Measurements from ENCODE around the gene DACT3.

Gene DACT3, protein sequence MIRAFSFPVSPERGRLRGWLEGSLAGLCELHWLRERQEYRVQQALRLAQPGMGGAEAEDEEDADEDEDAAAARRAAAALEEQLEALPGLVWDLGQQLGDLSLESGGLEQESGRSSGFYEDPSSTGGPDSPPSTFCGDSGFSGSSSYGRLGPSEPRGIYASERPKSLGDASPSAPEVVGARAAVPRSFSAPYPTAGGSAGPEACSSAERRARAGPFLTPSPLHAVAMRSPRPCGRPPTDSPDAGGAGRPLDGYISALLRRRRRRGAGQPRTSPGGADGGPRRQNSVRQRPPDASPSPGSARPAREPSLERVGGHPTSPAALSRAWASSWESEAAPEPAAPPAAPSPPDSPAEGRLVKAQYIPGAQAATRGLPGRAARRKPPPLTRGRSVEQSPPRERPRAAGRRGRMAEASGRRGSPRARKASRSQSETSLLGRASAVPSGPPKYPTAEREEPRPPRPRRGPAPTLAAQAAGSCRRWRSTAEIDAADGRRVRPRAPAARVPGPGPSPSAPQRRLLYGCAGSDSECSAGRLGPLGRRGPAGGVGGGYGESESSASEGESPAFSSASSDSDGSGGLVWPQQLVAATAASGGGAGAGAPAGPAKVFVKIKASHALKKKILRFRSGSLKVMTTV

DNA sequence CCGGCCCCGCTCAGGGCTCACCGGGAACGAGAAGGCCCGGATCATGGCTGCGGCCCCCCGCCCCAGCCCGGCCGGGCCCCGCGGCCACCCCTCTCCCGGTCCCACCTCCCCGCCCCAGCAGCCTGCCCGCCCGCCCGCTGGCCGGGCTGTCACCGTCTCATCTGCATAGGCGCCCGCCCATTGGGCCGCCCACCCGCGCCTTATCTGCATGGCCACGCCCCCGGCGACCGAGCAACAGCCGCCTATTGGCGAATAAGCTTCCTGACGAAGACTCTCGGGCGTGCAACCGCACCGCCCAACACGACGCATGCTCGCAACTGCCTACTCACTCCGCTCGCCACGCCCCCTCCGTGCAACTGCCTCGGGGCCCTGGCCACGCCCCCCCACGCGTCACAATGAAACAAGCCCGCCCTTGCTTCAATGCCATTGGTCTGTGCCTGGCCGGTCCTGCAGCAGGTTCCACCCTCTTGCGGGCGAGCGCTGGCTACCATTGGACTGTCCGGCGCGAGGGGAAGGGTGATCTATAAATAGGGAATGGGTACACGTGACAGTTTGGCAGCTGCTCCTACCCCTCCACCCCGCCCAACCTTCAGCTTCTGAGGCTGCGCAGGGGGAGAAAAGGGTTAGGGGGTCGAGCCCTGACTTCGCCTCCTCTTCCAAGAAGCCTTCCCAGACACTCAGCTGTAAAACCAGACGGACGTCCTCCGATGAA lies at the start of gene DACT3:
DACT3 (minus strand) TSS at position 163 of the 712 bp plus-strand sequence; CDS start at position 45, 118 bp downstream.
- peak; percentile 99 for DNase-seq

- no peak for DNase-seq
Measured at GRCh38 chr19:46710687-46711086, 49.7 kb upstream of the DACT3 start.

GRCh38 chr19:46704379-46705076 lies 43.5 kb upstream of the DACT3 start:
- no peak for DNase-seq

DNA sequence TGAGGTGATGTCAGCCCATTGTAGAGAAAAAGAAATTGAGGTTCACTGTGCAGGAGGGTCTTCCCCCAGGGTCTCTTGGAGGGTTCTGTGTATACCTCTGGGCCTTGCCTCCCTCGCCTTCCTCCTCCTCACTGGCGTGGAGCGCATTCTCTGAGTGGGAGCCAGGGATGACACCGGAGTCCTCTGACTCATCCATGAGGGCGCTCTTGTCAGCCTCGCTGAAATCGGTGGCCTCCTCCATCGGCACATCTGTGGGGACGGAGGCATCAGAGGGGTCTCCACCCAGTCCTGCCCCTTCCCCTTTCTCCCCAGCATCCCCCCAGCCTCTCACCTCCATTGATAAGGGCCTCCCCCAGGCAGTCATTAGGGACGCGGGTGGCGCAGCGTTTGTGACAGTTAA lies 39.7 kb upstream of the DACT3 start:
- no peak for DNase-seq

DNA sequence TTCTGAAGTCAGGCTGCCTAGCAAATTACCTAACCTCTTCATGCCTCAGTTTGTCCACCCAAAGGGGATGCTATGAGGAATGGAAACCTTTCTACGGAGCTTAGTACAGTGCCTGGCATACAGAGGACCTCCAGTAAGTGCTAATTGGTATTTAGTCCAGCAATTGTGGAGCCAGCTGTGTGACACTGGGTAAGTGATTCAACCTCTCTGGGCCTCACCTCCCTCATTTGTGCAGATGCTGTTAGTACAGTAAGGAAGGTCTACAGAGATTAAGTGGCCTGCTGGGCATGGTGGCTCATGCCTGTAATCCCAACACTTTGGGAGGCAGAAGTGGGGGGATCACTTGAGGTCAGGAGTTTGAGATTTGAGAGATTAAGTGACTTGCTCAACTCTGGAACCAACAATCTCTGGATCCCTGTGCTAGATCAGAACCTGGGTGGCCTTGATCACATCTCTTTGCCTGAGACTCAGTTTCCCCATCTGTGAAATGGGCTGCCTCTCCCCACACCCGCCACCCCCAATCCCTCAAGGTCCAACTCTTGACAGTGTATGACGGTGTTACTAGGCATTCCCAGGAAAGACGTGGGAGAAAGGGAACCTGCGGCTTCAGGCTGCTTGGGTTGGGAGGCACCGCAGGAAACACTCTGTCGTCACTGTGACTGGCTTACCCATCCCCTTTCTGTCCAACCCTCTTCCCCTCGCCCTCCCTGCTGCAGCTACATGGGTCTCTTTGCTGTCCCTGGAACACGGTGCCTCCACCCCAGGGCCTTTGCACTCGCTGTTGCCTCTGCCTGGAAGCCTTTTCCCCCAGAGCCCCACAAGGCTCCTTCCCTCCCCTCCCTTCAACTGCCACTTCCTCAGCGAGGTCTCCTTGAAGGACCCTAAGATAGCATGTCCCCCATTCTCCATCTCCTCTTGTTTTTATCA lies 37.7 kb upstream of the DACT3 start:
- no peak for DNase-seq

GRCh38 chr19:46697204-46697960 lies 36.4 kb upstream of the DACT3 start:
- DNase-seq = no peak

DNA sequence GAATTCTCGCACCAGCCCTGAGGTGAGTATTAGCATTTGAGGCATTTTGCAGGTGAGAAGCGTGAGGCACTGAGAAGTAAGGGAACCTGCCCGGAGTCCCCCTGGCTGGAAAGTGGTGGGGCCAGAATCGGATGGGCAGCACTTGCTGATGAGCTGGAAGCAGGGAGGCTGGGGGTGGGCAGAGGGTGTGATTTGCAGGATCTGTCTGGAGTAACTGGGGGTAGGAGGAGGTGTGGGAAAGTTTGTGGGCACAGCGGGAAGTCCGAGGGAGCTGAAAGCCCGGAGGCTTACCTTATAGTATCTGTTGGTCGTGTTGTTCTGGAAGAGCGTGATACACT lies 35.9 kb upstream of the DACT3 start:
- DNase-seq = no peak

DNA sequence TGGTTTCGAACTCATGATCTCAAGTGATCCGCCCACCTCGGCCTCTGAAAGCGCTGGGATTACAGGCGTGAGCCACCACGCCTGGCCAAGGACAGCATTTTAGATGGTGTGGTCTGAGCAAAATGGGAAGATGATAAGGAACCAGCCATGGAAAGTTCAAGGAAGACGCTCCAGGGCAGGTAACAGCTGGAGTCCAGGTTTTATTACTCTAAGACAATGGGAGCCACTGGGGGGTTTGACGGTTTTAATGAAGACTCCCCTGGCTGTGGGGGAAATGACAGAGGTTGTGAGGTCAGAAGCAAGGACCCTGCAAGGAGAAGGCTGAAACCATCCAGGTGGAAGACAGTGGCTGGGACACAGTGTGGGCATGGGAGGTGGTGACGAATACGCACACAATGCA lies 35.1 kb upstream of the DACT3 start:
- DNase-seq = no peak

DNA sequence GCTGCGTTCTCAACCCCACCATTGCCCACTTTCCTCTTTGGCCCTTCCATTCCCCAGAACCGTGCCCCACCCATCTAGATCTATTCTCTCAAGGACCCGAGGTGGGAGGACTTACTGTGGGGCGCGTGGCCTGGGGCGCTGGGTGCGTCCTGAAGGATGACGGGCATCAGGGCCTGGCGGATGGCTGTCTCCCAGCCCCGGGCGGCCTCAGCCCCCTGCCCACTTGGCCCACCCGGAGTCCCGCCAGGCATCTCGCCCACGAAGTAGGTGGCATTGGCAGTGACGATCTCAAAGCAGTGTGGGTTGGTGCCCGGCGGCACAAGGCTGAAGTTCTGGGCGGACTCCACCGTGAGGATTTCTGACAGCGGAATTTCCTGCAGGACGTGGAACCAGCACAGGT lies 32.8 kb upstream of the DACT3 start:
- DNase-seq = no peak

GRCh38 chr19:46692918-46693722 lies 32.1 kb upstream of the DACT3 start:
- DNase-seq = no peak

GRCh38 chr19:46691948-46692347 lies 31.0 kb upstream of the DACT3 start:
- no peak for DNase-seq

DNA sequence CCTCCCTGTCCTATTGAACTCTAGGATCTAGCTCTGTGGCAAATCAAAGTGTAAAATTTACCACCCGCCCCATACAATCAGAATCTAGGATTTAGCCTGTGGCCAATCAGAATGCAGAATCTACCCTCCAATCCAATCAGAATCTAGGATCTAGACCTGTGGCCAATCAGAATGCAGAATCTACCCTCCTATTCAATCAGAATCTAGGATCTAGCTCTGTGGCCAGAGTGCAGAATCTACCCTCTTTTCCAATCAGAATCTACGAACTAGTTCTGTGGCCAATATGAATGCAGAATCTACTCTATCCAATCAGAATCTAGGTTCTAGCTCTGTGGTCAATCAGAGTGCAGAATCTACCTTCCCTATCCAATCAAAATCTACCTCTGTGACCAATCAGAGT lies 30.1 kb upstream of the DACT3 start:
- no peak for DNase-seq

DNA sequence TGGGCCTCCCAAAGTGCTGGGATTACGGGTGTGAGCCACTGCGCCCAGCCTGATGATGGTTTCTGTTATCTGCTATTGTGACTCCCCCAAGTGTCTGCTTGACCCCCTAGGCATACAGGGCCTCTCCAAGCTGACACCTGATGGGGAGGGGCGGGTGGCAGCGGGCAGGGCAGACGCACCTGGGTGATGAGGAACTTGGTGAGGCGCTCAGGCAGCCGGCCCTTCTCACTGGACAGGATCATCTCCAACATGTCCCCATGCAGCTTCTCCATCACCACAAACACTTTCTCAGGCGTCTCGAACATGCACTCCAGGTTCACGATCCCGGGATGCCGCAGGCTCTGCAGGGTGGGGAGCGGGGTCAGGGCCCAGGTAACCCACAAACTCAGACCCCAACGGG lies 28.4 kb upstream of the DACT3 start:
- DNase-seq = no peak

GRCh38 chr19:46687438-46688145 lies 26.6 kb upstream of the DACT3 start:
- DNase-seq = no peak

DNA sequence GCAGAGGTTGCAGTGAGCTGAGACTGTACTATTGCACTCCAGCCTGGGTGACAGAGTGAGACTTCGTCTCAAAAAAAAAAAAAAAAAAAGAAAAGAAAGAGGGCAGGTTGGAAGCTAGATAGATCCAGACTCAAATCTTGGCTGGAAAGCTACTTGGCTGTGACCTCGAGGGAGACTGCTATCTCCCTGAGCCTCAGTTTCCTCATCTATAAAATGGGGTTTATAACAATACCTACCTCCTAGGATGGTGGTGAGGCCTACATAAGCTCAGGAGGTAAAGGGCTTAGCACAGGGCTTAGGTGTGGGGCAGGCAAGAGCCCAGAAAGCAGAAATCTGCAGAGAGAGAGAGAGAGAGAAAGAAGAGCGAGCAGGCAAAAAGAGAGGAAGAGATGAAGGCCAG lies 24.2 kb upstream of the DACT3 start:
- DNase-seq = no peak

DNA sequence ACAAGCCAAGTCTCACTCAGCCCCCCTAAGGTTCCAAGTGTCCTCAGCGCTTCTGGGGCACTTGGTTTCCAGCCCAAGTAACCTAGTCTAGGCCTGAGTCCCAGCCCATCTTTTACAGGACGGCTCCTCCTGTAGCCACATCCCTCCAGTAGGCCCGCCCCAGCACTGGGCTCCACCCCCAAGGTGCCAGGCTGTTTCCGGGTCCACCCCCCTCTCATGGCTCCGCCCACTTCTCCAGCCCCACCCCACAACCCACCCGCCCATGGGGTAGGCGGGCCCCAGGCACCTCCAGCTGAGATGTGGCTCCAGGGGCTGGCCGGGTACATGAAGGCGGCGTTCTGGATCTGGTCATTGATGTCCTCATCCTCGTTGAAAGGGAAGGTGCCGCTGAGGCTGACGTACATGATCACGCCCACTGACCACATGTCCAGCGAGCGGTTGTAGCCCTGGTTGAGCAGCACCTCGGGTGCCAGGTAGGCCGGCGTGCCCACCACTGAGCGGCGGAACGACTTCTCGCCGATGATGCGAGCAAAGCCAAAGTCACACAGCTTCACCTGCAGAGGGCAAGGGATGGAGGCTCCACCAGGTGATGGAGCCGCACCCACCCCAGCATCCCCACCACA lies 17.2 kb upstream of the DACT3 start:
- DNase-seq = no peak

DNA sequence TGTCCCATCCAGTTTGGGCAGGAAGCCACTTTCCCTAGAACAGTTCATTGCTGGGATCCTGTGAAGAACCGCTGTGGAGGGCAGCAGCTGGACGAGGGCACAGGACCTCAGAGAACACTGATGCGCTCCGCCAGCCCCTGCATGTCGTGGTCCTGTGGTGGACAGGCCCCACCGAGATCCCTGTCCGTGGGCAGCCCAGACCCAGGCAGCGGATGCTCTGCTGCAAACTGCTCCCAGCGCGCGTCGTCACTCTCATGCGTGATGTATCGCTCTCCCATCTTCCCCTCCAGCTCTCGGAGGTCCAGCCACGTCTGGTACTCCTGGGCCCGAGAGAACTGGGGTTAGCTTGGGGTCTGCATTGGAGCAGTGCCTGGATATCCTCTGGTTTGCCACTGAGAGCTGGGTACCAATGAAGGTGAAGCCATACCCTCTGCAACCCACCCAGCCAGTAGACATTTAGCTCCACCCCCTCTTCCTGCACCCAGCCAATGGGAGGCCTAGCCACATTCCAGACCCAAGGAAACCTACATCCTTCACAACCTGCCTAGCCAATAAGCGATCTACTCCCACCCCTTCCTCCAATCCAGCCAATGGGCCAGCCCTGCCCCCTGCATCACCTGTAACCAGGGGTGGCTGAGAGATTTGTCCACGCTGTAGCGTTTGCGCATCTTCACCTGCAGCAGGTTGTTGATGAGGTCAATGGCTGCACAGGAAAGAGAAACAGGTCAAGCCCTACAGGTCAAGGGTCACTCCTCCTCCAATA lies 13.6 kb upstream of the DACT3 start:
- DNase-seq = no peak

DNA sequence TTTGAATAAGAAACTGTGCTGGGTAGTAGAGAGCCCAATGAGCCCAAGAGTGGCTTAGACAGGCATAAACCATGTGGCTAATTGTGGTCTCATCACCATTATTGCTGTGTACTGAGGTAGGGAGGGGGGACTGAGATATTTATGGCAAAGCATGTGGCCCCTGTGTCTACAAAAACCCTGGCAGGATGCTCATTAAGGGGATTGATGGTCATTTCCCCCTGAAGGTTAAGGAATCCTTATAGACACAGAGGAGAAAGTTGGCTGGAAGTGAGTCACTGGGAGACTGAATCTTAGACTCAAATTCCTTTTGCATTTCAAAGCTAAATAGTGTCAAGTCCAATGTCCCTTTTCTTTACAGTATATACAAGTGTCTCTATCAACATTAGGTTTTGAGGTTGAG lies 9.8 kb upstream of the DACT3 start:
- DNase-seq = no peak

DNA sequence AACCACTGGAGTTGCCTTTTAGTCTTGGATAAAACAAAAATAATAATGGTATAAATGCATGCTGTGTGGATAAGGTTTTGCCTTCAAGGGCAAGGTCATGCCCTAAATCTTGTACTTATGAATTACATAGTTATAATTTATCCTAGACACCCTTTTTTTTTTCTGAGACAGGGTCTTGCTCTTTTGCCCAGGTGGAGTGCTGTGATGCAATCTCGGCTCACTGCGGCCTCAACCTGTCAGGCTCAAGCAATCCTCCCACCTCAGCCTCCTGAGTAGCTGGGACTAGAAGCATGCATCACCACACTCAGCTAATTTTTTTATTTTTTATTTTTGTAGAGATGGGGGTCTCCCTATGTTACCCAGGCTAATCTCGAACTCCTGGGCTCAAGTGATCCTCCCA lies 7.7 kb upstream of the DACT3 start:
- DNase-seq = no peak

Measured in NCI-H774 (cell line).